ENCODE results near the gene CARMIL1. TPM values are rescaled to one million over a fixed set of nuclear protein-coding genes. Genes with fewer than 3 reads are reported as not detected.

CARMIL1 gene
- total RNA-seq, 2 experiments from 2014 or later: 5.0 to 5.4 TPM

DNA sequence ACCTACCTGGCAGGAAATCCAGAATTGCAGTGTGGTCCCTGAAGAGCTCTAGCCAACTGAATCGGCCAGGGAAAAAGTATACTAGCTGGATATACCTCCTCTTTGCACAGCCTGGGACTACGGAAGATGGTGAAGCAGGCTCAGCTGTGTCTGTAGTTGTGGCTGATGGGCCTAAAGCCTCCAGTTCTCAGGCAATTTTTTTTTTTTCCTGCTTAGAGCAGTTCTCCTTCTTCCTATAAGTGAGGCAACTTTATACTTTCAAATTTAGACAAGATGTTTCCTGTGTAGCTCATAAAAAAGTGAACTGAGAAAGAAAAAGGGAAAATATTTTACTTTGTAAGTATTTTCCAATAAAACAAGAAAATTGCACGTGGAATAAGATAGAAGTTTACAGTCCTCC lies 172.9 kb downstream of the CARMIL1 start:
- no peak overlapping the region for H3K27ac Mint-ChIP-seq
- no peaks in the 10 kb centered on the region for H3K9me3 Mint-ChIP-seq
- ChIA-PET POLR2A (no interaction called here), CTCF (no interaction called here)
- H3K36me3 Mint-ChIP-seq (ENCODE audit: low read depth): no peaks in the 10 kb centered on the region
- H3K4me3 Mint-ChIP-seq: no peak overlapping the region
- peaks cover 13% of the 10 kb centered on the region for H3K4me1 Mint-ChIP-seq
- no peak for DNase-seq
- H3K27me3 Mint-ChIP-seq: no peaks in the 10 kb centered on the region

- POLR2A ChIA-PET: no interaction called here
- Mint-ChIP-seq H3K27me3 (no peaks in the 10 kb centered on the region), H3K36me3 (ENCODE audit: low read depth) (no peaks in the 10 kb centered on the region), H3K4me3 (no peak overlapping the region), H3K27ac (no peak overlapping the region), H3K9me3 (no peaks in the 10 kb centered on the region), H3K4me1 (peaks cover 2% of the 10 kb centered on the region)
- no peak for DNase-seq
- CTCF ChIA-PET: no interaction called here
Measured at GRCh38 chr6:25453288-25453687, 174.1 kb downstream of the CARMIL1 start.

DNA sequence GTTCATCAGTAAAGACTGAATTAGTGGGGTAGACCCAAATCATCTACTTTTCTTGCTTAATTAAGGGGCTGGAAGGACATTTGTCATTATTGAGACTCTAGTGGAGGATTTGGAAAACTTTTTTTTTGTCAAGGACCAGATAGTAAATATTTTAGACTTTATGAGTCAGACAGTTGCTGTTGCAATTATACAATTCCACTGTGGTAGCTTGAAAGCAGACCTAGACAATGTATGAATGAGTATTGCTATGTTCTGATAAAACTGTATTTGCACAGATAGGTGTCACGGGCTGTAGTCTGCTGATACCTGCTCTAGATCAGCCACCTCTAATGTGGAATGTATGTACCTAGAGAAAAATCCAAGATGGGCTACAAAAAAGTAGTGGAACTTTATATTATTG lies 175.0 kb downstream of the CARMIL1 start:
- no peaks in the 10 kb centered on the region for H3K9me3 Mint-ChIP-seq
- CTCF ChIA-PET: no interaction called here
- DNase-seq: no peak
- H3K4me3 Mint-ChIP-seq: no peak overlapping the region
- no peaks in the 10 kb centered on the region for H3K36me3 Mint-ChIP-seq (ENCODE audit: low read depth)
- peaks cover 2% of the 10 kb centered on the region for H3K4me1 Mint-ChIP-seq
- H3K27ac Mint-ChIP-seq: no peak overlapping the region
- H3K27me3 Mint-ChIP-seq: no peaks in the 10 kb centered on the region
- POLR2A ChIA-PET: interaction anchor here (0.7 kb wide), 1 partner anchor 166 kb away, joined by 4 read pairs; no protein-coding TSS in a partner anchor

GRCh38 chr6:25456249-25457040 lies 177.3 kb downstream of the CARMIL1 start:
- Mint-ChIP-seq H3K36me3 (ENCODE audit: low read depth) (no peaks in the 10 kb centered on the region), H3K27me3 (no peaks in the 10 kb centered on the region), H3K4me1 (no peaks in the 10 kb centered on the region), H3K4me3 (no peak overlapping the region), H3K27ac (no peak overlapping the region), H3K9me3 (no peaks in the 10 kb centered on the region)
- no peak for DNase-seq
- ChIA-PET CTCF (no interaction called here), POLR2A (no interaction called here)

DNA sequence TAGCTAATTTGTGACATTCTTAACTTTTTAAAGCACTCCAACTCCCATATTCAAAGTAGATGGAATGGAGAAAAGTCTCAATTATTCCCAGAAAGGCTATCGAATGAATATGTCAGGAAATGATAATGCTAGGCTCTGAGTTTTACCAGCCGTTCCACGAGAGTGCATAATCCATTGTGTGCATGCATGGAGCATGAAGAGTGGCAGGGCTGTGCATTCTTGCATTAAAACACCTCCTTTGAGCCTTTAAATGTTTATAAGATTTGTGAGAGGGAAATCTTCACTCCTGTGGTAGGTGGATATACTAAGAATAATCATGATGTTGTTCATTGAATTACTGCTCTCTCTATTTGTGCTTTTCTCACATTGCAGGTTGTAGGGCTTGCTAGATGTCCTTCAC lies 178.3 kb downstream of the CARMIL1 start:
- no peaks in the 10 kb centered on the region for H3K36me3 Mint-ChIP-seq (ENCODE audit: low read depth)
- H3K4me1 Mint-ChIP-seq: no peaks in the 10 kb centered on the region
- DNase-seq: no peak
- no peak overlapping the region for H3K4me3 Mint-ChIP-seq
- no peaks in the 10 kb centered on the region for H3K27me3 Mint-ChIP-seq
- H3K9me3 Mint-ChIP-seq: no peaks in the 10 kb centered on the region
- CTCF ChIA-PET: no interaction called here
- no peak overlapping the region for H3K27ac Mint-ChIP-seq
- POLR2A ChIA-PET: no interaction called here

DNA sequence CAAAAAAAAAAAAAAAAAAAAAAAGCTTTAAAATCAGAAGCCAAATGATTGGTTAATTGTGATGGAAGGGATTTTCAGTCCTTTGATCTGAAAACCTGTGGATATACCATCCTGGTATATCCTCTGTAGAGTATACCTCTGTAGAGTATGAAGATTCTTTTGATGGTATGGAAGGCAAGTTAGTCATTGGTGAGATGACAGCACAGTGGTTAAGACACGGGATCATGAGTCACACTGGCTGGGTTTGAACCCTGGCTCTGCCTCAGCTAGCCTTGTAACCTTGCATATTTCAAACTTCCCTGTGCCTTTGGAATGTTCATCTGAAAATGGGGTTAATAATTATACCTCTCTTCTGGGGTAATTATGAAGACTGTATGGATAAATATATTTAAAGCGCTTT lies 179.3 kb downstream of the CARMIL1 start:
- ChIA-PET CTCF (interaction anchor here (0.7 kb wide), 1 partner anchor 30 kb away, joined by 5 read pairs; no protein-coding TSS in a partner anchor), POLR2A (no interaction called here)
- DNase-seq: no peak
- H3K9me3 Mint-ChIP-seq: no peaks in the 10 kb centered on the region
- H3K4me3 Mint-ChIP-seq: no peak overlapping the region
- no peaks in the 10 kb centered on the region for H3K36me3 Mint-ChIP-seq (ENCODE audit: low read depth)
- H3K27me3 Mint-ChIP-seq: no peaks in the 10 kb centered on the region
- H3K4me1 Mint-ChIP-seq: no peaks in the 10 kb centered on the region
- H3K27ac Mint-ChIP-seq: no peak overlapping the region

DNA sequence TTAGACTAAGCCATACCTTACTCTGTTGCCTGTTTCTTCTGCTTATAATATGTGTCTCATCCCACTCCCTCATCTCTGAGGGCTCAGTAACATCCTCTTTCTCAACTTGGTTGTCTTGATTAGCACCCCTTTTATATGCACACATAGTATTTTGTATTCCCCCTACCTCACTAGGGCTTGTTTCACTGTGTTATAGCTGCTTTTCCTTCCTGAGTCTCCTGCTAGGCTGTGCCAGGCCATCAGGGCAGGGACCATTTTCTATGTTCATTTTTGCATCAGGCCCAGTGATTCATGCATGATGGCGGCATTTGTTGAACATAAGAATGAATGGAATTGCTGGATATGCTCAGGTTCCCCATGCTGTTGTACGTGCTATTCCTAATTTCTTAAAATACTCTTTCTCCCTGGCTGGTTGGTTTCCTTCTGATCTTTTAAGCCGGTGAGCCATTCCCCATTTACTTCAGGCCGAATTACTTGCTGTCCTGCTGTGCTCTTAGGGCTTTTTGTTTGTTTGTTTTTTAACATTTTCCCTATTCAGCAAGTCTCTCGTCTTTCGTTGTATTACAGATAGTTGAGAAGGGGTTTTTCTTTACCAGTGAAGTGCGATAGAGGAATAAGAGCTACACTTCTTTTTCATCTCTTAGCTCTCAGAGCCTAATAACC lies 183.2 kb downstream of the CARMIL1 start:
- no peak for DNase-seq
- H3K4me1 Mint-ChIP-seq: no peaks in the 10 kb centered on the region
- ChIA-PET CTCF (interaction anchor here (0.5 kb wide), 1 partner anchor 21 kb away, joined by 3 read pairs; no protein-coding TSS in a partner anchor), POLR2A (no interaction called here)
- no peaks in the 10 kb centered on the region for H3K27me3 Mint-ChIP-seq
- no peaks in the 10 kb centered on the region for H3K9me3 Mint-ChIP-seq
- peaks cover 2% of the 10 kb centered on the region for H3K36me3 Mint-ChIP-seq (ENCODE audit: low read depth)
- H3K4me3 Mint-ChIP-seq: no peak overlapping the region
- no peak overlapping the region for H3K27ac Mint-ChIP-seq

- Mint-ChIP-seq H3K4me1 (no peaks in the 10 kb centered on the region), H3K4me3 (no peak overlapping the region), H3K27ac (no peak overlapping the region), H3K9me3 (no peaks in the 10 kb centered on the region), H3K36me3 (ENCODE audit: low read depth) (peaks cover 2% of the 10 kb centered on the region), H3K27me3 (no peaks in the 10 kb centered on the region)
- DNase-seq: no peak
- ChIA-PET CTCF (interaction anchor here (0.7 kb wide), 1 partner anchor 126 kb away, joined by 4 read pairs; no protein-coding TSS in a partner anchor), POLR2A (no interaction called here)
Measured at GRCh38 chr6:25463441-25463840, 184.3 kb downstream of the CARMIL1 start.

- ChIA-PET POLR2A (no interaction called here), CTCF (interaction anchor here (0.6 to 0.7 kb wide), 2 partner anchors 22 to 125 kb away, joined by 3 to 4 read pairs; no protein-coding TSS in a partner anchor)
- H3K27ac Mint-ChIP-seq: no peak overlapping the region
- DNase-seq: no peak
- no peaks in the 10 kb centered on the region for H3K4me1 Mint-ChIP-seq
- no peaks in the 10 kb centered on the region for H3K27me3 Mint-ChIP-seq
- H3K36me3 Mint-ChIP-seq (ENCODE audit: low read depth): peaks cover 2% of the 10 kb centered on the region
- H3K4me3 Mint-ChIP-seq: no peak overlapping the region
- no peaks in the 10 kb centered on the region for H3K9me3 Mint-ChIP-seq
Measured at GRCh38 chr6:25464225-25464624, 185.1 kb downstream of the CARMIL1 start.

GRCh38 chr6:25465941-25466340 lies 186.8 kb downstream of the CARMIL1 start:
- ChIA-PET CTCF (no interaction called here), POLR2A (no interaction called here)
- no peaks in the 10 kb centered on the region for H3K4me1 Mint-ChIP-seq
- H3K27me3 Mint-ChIP-seq: no peaks in the 10 kb centered on the region
- no peak overlapping the region for H3K27ac Mint-ChIP-seq
- peaks cover 2% of the 10 kb centered on the region for H3K36me3 Mint-ChIP-seq (ENCODE audit: low read depth)
- H3K4me3 Mint-ChIP-seq: no peak overlapping the region
- H3K9me3 Mint-ChIP-seq: no peaks in the 10 kb centered on the region
- DNase-seq: no peak

DNA sequence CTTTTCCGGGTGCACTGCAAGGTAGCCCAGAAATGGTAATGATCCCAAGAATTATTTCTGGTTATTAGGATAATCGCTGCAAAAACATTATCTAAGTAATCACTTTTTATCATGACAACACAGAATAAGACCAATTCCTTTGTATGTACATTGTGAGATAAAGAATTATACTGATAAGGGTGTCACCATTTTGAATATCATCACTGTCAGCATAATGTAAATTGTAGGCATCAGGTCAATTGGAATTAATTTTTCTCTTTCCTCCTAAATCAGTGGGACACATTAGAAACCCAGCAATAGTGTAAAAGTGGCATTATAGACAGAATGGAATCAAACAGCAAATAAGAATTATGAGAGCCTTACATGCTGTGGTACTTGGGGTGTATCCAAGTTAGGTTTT lies 189.7 kb downstream of the CARMIL1 start:
- Mint-ChIP-seq H3K4me3 (no peak overlapping the region), H3K4me1 (no peaks in the 10 kb centered on the region), H3K36me3 (ENCODE audit: low read depth) (peaks cover 2% of the 10 kb centered on the region), H3K9me3 (no peaks in the 10 kb centered on the region), H3K27ac (no peak overlapping the region), H3K27me3 (no peaks in the 10 kb centered on the region)
- ChIA-PET CTCF (interaction anchor here (0.8 kb wide), 1 partner anchor 190 kb away, joined by 3 read pairs; no protein-coding TSS in a partner anchor), POLR2A (no interaction called here)
- no peak for DNase-seq

DNA sequence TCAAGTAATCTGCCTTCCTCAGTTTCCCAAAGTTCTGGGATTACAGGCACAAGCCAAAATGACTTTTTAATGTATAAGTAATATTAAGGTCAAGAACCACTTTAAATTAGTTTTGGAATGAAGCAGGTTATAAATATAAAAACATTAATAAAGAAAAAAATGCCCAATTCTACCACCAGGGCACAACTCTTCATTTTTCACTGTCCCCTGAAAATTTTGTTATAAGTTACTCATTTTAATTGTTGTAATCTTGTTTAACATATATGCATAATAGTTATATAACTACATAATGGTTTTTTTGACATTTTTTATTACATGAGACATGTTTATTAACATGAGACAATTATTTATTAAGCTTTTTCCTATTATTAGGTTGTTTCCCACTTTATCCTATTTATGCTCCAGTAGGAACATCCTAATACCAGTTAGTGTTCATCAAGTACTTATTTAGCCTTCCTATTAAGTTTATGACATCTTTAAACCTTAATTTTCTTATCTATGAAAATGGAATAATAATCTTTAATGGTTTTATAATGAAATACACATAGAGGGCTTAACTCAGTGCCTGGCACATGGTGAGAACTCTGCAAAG lies 190.7 kb downstream of the CARMIL1 start:
- Mint-ChIP-seq H3K27me3 (no peaks in the 10 kb centered on the region), H3K36me3 (ENCODE audit: low read depth) (peaks cover 2% of the 10 kb centered on the region), H3K27ac (no peak overlapping the region), H3K4me1 (no peaks in the 10 kb centered on the region), H3K4me3 (no peak overlapping the region), H3K9me3 (no peaks in the 10 kb centered on the region)
- ChIA-PET POLR2A (no interaction called here), CTCF (interaction anchor here (0.8 kb wide), 1 partner anchor 191 kb away, joined by 3 read pairs; no protein-coding TSS in a partner anchor)
- no peak for DNase-seq

- H3K27ac Mint-ChIP-seq: no peak overlapping the region
- no peaks in the 10 kb centered on the region for H3K4me1 Mint-ChIP-seq
- H3K4me3 Mint-ChIP-seq: no peak overlapping the region
- ChIA-PET CTCF (interaction anchor here (1.3 kb wide), 1 partner anchor 18 kb away, joined by 9 read pairs; no protein-coding TSS in a partner anchor), POLR2A (no interaction called here)
- H3K9me3 Mint-ChIP-seq: no peaks in the 10 kb centered on the region
- no peaks in the 10 kb centered on the region for H3K36me3 Mint-ChIP-seq (ENCODE audit: low read depth)
- H3K27me3 Mint-ChIP-seq: no peaks in the 10 kb centered on the region
- no peak for DNase-seq
Measured at GRCh38 chr6:25472306-25472705, 193.1 kb downstream of the CARMIL1 start.

All from activated CD4-positive, alpha-beta T cell treated with anti-CD3 and anti-CD28 coated beads, Interleukin-2, amount 10 ng/mL, durations not matched to agents 7 days and 5 days (primary cell).